Gastroesophageal sphincter (tissue), 3 donors: ENCODE results near the gene PSMA7.

Source experiments
- CTCF ChIP-seq, 4 experiments: fragments of 200-600 bp in 2 of 4; fragments of 450-650 bp in 2 of 4; sonication (generic) in 1 of 4; IDR thresholded peaks; one replicate each; pipeline ENCODE4 v1.5.1; 2017 to 2019; ENCODE audit warnings: antibody characterized with exemption in 4 of 4, mild to moderate bottlenecking in 2 of 4, moderate library complexity in 2 of 4
- POLR2A ChIP-seq, 2 donors: fragments of 450-650 bp; IDR thresholded peaks; one replicate each; pipeline ENCODE4 v1.6.1; 2017; ENCODE audit warnings: antibody characterized with exemption in 2 of 2, mild to moderate bottlenecking in 2 of 2, moderate library complexity in 1 of 2

GRCh38 chr20:62165762-62166399, 22.7 kb upstream of the PSMA7 start:
- TF ChIP-seq POLR2A (IDR thresholded peaks at IDR 0.05) (no peak), CTCF (IDR thresholded peaks at IDR 0.05) (no peak)
